Stimulated activated CD4-positive, alpha-beta T cell treated with anti-CD3 and anti-CD28 coated beads, TNF-alpha, amount 100 ng/mL, for 1 hour (primary cell): Measurements from ENCODE around the gene METTL1.
A peak's percentile ranks its signal among the peaks of the same experiment; 100 is the strongest.
"Not testable (repeated sequence)": the region's sequence is repeated elsewhere in the genome, so short reads cannot be mapped to it uniquely, and the experiment has no call there.

Experiments used
- DNase-seq, 3 donors: peaks; one replicate each; pipeline ENCODE4 v3.0.0-alpha.2; 2020; ENCODE audit warnings: low read depth in 3 of 3, low spot score in 1 of 3

The METTL1 gene

GRCh38 chr12:57797933-57798332 lies 26.0 kb upstream of the METTL1 start:
- no peak for DNase-seq

DNA sequence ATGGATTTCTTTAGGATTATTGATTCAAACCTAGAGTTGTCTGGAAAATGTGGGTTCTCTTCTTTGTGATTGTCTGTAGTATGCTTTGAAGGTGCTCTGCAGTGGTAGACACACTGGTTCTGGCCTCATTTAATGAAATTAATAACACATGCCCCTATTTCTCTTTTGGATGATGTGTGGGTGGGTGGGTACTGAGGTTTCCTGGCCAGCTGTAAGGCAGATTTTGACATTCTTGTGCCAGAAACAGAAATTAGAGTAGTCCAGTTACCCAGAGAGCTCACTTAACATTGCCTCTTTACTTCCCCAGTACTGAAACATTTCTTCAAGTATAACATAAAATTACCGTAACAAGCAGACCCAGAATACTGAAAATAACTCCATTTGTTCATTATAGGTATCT lies 25.1 kb upstream of the METTL1 start:
- no peak for DNase-seq

DNA sequence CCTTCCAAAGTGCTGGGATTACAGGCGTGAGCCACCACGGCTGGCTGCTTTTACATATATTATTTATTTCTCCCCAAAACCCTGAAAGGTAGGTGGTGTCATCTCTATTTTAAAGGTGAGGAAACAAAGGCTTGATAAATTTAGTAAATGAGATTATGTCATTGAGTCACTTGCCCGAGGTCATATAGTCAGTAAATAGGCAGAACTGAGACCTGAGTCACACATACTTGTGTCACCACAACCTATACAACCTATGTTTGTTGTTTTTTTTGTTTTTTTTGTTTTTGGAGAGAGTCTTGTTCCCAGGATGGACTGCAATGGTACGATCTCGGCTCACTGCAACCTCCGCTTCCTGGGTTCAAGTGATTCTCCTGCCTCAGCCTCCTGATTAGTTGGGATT lies 23.4 kb upstream of the METTL1 start:
- no peak for DNase-seq

DNA sequence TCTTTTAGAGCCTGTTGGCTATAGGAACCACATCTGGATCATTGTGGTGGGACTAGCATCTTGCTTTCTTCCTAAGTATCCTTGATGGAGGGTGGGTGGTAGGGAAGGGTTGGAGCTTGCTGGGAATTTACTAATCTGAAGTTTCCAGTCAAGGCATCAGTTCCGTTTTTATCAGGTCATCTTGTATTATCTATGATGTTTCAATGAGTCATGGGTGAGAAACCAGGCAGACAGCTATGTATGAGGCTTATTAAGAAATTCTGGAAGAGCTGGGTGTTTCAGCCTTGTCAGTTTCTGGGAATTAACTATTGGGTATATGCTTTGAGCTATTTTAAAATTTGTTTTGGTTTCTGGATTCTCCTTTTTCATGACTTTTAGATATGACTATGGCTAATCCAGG lies 22.0 kb upstream of the METTL1 start:
- DNase-seq = no peak

DNA sequence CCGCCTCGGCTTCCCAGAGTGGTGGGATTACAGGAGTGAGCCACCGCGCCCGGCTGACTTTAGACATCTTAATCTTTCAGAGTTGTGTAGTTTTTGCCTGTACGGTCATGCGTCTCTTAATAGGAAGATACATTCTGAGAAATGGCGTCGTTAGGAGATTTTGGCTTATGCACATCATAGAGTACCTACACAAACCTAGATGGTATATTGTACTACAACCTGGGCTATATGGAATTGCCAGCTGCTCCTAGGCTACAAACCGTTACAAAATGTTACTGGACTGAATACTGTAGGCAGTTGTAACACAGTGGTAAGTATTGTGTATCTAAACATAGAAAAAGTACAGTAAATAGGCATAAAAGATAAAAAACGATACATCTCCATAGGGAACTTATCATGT lies 12.0 kb upstream of the METTL1 start:
- DNase-seq = no peak

- no peak for DNase-seq
Measured at GRCh38 chr12:57783466-57783801, 11.5 kb upstream of the METTL1 start.

DNA sequence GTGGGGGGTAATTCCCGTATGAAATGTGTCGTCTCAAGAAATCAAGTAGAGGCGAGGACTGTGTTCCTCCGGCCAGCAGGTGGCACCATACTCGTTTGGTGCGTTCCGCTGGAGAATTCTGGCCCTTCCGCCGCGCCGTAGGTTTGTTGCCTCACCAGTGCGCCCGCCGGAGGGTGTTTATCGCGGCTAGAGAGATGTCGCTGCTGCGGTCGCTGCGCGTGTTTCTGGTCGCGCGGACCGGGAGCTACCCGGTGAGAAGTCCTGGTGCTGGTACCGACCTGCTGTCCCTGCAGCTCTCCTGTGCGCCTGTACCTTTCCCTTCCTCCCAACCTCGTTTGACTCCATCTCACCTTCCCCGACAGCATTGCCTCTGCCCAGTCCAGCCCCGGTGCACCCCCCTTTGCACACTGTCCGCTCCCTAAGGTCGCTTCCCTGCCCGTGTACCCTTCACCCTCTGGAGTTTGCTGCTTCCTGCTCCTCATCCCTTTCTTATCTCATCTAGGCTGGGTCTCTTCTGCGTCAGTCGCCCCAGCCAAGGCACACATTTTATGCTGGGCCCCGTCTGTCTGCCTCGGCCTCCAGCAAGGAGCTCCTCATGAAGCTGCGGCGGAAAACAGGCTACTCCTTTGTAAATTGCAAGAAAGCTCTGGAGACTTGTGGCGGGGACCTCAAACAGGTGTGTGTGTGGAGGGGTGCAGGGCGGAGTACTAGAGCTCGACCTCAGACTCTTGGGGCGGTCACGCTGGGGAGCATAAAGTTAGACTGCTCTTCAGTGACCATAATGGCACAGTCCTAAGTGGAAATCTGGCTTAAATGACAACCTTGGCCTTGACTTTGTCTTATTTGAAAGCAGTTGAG lies 10.9 kb upstream of the METTL1 start, which contains the start of gene TSFM:
Gene TSFM, plus strand, starts transcription at position 180 of the 858 bp plus-strand sequence. Its CDS starts 15 bp downstream, at position 195.
- DNase-seq = peak; percentile 89 to 98 (median 91)

DNA sequence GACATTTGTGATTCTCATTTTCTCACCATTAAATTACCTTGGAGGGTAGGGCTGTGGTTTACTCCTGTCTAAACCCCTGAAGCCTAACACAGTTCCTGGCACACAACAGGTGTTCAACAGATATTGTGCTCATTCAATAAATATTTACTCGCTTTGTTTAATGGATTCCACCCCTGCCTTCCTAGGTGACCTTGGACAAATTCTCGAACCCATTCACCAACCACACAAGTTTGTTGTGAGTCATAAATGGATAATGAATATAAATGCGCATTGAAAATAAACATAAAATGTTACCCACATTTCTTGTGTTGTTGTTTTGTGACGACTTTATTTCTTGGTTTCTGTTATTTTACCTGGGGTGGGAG lies 10.3 kb upstream of the METTL1 start:
- no peak for DNase-seq

- no peak for DNase-seq
Measured at GRCh38 chr12:57781801-57782200, 9.9 kb upstream of the METTL1 start.

GRCh38 chr12:57781244-57781643 lies 9.3 kb upstream of the METTL1 start:
- no peak for DNase-seq

DNA sequence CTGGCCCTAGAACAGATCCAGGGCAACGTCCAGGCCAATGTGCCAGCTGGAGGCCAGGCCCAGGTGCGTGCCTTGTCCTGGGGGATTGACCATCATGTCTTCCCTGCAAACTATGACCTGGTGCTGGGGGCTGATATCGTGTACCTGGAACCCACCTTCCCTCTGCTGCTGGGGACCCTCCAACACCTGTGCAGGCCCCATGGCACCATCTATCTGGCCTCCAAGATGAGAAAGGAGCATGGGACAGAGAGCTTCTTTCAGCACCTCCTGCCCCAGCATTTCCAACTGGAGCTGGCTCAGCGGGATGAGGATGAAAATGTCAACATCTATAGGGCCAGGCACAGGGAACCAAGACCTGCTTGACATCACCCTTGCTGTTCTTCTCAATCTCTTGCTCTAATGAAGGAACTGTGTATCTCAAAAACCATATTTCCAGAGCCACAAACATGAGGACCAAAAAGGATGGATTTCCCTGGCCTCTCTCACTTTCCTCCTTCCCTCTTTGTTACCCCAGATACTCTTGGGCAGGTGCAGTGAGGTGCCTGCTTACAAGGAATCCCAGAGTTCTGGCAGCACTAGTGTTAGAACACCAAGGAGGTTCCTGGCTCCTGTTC lies 8.5 kb upstream of the METTL1 start:
- no peak for DNase-seq

DNA sequence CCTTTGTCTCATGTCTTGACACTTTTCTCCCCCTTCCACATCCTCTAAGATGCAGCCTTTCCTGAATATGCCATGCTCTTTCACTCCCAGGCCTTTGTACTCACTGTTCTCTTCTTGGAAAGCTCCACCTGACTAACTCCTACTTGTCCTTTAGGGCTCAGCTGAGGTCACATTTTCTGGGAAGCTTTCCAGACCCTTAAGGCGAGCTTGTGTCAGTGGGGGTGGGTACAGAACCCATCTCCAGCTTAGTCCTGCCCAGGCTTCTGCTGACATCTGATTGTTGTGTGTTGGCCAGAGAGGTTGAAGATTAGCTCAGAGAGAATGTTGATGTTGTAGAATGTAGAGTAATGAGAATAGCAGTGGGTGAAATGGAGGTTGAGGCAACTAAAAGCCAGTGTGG lies 7.8 kb upstream of the METTL1 start:
- no peak for DNase-seq

- no peak for DNase-seq
Measured at GRCh38 chr12:57777911-57778310, 6.0 kb upstream of the METTL1 start.

DNA sequence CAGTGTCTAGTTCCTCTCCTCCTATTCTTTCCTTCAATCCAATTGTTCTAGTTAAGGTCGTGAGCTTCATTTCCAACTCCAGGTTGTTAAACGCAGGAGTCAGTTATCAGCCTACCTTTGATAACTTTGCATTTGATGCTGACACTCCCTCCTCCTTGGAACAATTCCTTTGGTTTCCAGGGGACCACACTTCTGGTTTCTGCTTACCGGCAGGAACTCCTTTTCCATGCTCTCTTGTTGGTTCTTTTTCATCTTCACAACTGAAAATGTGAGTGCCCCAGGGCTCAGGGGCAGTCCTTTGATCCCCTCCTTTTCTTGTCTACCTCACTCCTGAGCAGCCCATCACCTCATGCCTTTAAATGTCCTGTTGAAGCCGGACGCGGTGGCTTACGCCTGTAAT lies 5.5 kb upstream of the METTL1 start:
- DNase-seq = no peak

DNA sequence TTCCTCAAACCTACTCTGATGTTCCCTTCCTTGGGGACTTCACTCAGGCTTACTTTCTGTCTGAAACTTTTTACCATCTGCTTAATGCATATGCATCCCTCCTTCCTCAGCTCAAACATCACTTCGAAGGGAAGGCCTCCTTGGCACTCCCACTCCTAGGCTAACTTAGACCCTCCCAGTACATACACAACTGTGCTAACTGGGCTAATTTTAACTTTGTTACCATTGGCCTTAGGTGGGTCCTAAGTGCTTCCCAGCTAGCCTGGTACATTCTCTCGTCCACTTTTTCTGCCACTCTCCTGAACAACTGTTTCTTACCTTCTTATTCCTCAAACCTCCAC lies 4.3 kb upstream of the METTL1 start:
- no peak for DNase-seq

- DNase-seq = no peak
Measured at GRCh38 chr12:57775563-57776246, 3.8 kb upstream of the METTL1 start.

GRCh38 chr12:57775044-57775443 lies 3.1 kb upstream of the METTL1 start:
- DNase-seq = no peak

GRCh38 chr12:57774634-57775033 lies 2.7 kb upstream of the METTL1 start:
- DNase-seq = not testable (repeated sequence)

GRCh38 chr12:57772429-57773322 lies 771 bp upstream of the METTL1 start, which contains the start of gene EEF1AKMT3:
EEF1AKMT3 (plus strand) TSS chr12:57772614; CDS start chr12:57772725, 111 bp downstream.
- DNase-seq = no peak

- peak in 2 of 3 donors; percentile 45 to 81 for DNase-seq
Measured at GRCh38 chr12:57771236-57771872, 551 bp downstream of the METTL1 start.

GRCh38 chr12:57770734-57771133 lies 1.2 kb downstream of the METTL1 start:
- DNase-seq = no peak
